UCSD-AML1 (cell line): ENCODE measurements around the gene JAKMIP1.
A peak's percentile ranks its signal among the peaks of the same experiment; 100 is the strongest.

Experiments used
- DNase-seq: peaks from one replicate; lab custom pipeline; 2025; ENCODE audit not compliant: unreplicated experiment; lab: John Stamatoyannopoulos, UW

The JAKMIP1 gene

DNA sequence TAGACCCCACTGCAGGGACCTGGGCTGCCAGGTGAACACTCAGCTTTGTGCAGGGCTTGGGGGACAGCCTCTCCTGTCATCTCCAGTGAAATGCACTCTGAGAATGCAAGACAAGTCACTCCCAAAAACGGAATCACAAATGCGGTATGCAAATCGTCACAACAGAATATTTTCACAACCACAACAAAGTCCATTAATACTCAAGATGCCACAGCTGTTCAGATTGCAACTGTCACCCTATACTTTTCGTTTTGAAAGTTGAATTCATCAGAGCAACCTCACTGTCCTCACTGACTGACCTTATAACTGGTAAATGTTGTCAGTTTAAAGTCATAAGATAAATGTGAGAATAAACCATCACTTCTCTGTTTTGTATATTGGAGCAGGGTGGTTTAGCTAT, 16.6 kb downstream of the JAKMIP1 start:
- no peak for DNase-seq

DNA sequence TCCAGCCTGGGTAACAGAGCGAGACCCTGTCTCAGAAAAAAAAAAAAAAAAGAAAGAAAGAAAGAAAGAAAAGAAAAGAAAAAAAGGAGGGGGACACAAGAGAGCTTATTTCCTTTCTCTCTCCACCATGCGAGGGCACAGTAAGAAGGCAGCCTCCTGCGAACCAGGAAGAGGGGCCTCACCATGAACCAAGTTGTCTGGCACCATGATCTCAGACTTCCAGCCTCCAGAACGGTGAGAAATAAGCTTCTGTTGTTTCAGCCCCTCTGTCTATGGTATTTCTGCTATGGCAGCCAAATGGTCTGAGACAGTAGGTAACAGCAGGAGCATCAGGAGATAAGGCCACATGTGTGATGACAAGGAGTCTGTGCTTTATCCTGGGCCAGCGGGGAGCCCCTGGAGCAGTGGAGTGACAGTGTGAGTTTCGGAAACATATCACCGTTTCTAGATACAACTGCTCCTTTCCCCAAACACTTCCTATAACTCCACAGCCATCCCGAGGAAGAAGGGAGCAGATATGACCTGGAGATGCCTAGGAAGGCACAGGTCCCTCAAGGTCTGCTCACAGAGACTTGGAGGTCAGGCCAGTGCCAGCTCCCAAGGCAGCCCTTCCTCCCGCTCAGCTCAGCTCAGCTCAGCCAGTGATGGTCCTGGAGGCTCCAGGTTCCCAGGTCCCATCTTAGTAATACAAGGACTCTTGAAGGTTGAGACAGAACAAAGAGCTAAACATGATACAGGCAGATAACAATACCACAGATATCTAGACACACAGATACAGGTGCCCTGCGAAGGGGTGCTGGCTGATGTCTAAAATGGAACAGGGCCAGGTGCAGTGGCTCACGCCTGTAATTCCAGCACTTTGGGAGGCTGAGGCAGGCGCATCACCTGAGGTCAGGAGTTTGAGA, 17.7 kb downstream of the JAKMIP1 start:
- no peak for DNase-seq

DNA sequence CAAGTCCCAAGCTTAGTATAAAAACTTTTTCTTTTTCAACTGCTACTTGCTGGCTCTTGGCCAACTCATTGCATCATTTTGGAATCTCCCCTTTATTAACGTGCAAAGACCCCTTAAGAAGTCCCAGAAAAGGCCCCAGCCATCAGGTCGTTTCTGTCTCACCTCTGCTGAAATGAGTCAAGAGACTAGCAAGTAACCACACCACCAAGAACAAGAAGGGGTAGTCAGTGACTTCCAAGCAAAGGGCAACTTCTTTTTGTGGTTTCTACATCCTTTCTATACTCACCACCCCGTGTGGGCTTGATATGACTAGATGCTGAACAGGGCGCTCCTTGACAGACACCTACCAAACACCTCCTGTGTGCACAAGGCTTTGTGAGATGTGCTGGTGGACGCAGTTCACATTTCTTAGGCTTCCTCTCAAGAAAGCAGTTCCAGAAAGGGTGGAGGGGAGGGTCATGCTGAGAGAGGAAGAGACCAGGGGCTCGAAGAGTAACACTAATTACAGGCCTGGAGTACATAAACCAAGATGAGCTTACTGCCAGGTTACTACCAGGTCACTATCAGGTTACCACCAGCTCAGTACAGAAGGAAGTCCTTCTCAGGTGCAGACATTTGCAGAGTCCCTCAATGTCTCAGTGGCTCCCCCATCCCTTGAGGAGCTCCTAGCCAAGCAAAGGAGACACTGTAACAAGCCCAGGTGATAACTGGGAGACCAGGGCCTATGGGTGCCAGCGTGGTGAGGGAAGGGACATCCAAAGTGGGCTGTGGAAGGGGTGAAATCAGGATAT, 19.3 kb downstream of the JAKMIP1 start:
- DNase-seq, result no peak

DNA sequence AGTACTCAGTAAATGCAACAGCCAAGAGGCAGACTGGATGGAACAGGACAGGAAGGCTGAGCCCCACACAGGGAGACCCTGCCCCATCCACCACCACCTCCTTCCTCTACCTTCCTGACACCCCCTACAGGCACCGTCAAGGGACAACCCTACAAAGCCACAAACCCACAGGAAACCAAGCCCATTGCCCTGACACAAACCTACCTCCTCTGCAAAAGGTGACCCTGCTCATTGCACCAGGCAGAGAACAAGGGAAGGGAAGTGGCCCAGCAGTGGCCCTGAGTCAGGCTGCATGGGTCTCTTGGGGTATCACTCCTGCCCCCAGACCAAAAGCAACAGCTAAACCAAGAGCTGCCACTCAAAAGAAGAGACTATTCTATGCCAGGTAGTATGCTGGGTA, 21.0 kb downstream of the JAKMIP1 start:
- DNase-seq, result no peak

- DNase-seq, result no peak
Measured at GRCh38 chr4:6178757-6179156, 21.6 kb downstream of the JAKMIP1 start.

- DNase-seq, result peak; percentile 21
Measured at GRCh38 chr4:6177587-6178197, 22.7 kb downstream of the JAKMIP1 start.

GRCh38 chr4:6175426-6175825, 24.9 kb downstream of the JAKMIP1 start:
- DNase-seq, result no peak

- DNase-seq, result no peak
Measured at GRCh38 chr4:6172927-6173200, 27.5 kb downstream of the JAKMIP1 start.

DNA sequence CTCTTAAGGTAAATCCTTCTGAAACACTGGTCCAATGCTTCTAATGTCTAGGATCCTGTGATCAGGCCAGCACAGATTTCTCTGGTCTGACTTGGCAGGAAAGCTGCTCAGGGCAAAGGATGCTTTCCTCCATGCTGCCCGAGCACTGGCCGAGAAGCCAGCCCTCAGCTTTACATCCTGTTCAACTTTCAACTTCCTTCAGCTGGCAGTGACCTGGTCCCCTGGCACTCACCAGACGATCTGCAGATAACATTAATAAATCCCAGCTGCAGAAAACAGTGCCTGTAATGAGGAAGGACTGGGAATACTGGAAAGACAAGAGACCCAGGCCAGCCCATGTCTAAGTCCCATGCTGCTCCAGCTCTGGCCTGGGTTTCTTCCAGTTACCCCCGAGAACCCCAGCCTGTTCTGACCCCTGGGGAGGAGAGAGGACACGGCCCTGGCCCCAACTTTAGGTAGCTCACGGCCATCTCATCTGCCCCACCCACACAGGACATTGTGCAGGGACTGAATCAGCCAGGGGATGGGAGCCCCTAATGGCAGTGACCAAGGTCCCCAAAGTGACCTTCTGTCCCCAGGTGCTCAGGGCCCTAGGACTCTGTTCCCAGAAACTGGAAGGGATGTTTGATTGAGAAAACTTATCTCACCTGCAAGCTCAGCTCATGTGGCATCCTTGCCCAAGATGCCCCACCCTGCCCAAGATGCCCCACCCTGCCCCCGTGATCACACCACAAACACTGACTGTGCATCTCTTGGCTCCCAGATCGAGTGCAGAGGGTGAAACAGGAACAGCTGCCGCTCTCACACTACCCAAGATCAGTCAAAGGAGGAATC, 28.0 kb downstream of the JAKMIP1 start:
- no peak for DNase-seq

GRCh38 chr4:6169239-6169638, 31.1 kb downstream of the JAKMIP1 start:
- no peak for DNase-seq

GRCh38 chr4:6165766-6166165, 34.6 kb downstream of the JAKMIP1 start:
- DNase-seq, result no peak

DNA sequence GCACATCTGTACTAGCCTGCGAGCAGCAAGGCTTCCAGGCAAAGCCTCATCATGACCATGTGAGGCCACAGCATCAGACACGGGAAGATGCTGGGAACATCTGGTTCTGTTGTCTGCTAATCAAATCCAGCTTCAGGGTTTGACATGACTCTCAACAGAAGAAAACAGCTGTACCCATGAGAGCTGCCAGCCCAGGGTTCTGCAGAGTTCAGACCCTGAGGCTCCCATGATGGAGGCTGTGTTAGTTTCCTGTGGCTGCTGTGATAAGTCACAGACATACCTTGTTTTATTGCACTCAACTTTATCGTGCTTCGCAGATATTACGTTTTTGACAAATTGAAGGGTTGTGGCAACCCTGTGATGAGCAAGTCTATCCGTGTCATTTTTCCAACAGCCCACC, 37.5 kb downstream of the JAKMIP1 start:
- no peak for DNase-seq

GRCh38 chr4:6161921-6162464, 38.4 kb downstream of the JAKMIP1 start:
- DNase-seq, result no peak

DNA sequence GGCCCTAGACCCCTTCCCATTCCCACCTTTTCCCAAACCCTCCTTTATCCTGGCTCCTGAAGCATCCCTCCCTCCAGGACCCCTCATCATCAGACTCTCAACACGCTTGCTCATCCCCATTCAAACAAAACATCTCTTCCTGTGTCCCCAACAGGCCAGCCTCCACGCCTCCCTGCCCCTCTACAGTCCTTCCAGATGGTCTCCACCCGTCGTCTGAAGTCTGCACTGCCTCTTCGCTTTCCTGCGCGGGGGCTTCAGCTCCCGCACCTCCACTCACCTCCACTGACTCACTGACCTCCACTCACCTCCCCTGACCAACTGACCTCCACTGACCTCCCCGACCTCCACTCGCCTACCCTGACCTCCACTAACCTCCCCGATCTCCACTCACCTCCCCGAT, 39.8 kb downstream of the JAKMIP1 start:
- no peak for DNase-seq

GRCh38 chr4:6157926-6158325, 42.4 kb downstream of the JAKMIP1 start:
- DNase-seq, result no peak

DNA sequence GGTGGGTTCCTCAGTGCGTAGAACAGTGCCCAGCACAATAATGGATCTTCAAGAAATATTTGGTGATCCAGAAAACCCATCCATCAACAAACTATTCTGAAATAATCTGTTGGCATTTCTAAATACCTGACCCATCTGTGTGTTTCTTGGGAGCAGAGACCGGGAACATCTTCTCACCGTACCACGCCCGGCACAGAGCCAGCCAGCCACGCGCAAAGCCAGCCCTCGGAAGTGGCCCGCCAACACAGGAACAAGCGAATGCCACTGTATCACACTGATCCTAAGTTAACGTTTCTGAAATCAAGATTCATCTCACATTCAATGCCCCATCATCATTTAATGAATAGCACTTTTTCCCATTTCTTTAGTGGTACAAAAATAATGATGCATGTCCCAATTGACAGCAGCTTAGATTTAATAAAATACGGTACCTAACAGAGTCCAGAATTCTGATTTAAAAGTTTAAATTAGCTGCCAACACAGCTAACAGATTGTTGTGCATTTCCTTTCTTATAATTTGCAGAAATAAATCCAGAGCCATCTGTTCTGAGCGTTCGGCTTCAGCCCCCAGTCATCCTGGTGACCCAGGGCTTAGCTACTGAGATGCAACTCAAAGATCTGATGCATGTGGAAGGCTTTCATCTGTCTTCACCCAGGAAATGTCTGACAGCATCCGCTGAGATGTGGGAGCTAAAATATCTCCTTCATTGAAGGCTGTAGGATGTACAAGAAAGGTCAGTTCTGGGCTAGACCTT, 44.2 kb downstream of the JAKMIP1 start:
- DNase-seq, result no peak

DNA sequence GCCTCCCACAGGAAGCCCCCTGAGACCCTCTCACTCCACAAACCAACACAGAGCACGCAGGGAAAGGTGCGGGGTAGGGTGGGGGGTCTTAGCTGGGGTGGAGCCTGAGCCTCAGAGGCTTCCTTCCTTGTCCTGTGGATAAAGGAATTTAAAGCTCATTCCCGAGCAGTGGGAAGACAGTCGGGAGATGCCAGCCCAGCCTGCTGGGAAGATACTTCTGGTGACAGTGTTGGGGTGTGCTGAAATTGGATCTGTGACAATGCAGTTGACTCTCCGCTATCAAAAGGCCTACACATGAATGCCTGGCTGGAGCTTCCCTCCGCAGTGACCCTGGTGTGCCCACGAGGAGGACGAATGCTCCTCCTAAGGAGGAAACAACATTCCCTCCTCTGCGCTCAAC, 45.5 kb downstream of the JAKMIP1 start:
- no peak for DNase-seq

GRCh38 chr4:6153874-6154273, 46.5 kb downstream of the JAKMIP1 start:
- DNase-seq, result no peak

- DNase-seq, result no peak
Measured at GRCh38 chr4:6152869-6153705, 47.3 kb downstream of the JAKMIP1 start.
